H54 (cell line): ENCODE results near the gene MDH2.
"Not testable (repeated sequence)": the region's sequence is repeated elsewhere in the genome, so short reads cannot be mapped to it uniquely, and the experiment has no call there.

Source experiments
- DNase-seq: peaks from one replicate; pipeline ENCODE4 v3.0.0; 2011; ENCODE audit warnings: low spot score, mixed read lengths; ENCODE audit not compliant: insufficient read length
- FAIRE-seq: peaks from 3 replicates; lab custom pipeline; 2011; peaks lifted over from hg19 to GRCh38; lab: Jason Lieb, UNC
- POLR2A ChIP-seq: IDR thresholded peaks from 2 replicates; pipeline ENCODE4 v1.6.1; 2011; ENCODE audit warnings: low read depth, mild to moderate bottlenecking, low read length

Gene MDH2

GRCh38 chr7:76095908-76096307 is 48.0 kb downstream of the MDH2 start:
- FAIRE-seq (no peak), DNase-seq (no peak)
- TF ChIP-seq POLR2A = no peak

- not testable (repeated sequence) for FAIRE-seq, DNase-seq
Observed at GRCh38 chr7:76101693-76102437, 54.0 kb downstream of the MDH2 start.

- FAIRE-seq, DNase-seq: not testable (repeated sequence)
Observed at GRCh38 chr7:76103788-76104187, 55.9 kb downstream of the MDH2 start.

GRCh38 chr7:76106130-76106529 is 58.2 kb downstream of the MDH2 start:
- not testable (repeated sequence) for FAIRE-seq, DNase-seq

GRCh38 chr7:76106893-76107292 is 59.0 kb downstream of the MDH2 start:
- TF ChIP-seq POLR2A = no peak
- FAIRE-seq = no peak
- no peak for DNase-seq

GRCh38 chr7:76108540-76109233 is 60.8 kb downstream of the MDH2 start:
- no peak for DNase-seq

GRCh38 chr7:76113042-76113630 is 65.2 kb downstream of the MDH2 start:
- not testable (repeated sequence) for DNase-seq, FAIRE-seq

More at GRCh38 chr7:76108540-76109233, 60.8 kb downstream of the MDH2 start:
- FAIRE-seq = no peak
- TF ChIP-seq POLR2A = no peak

GRCh38 chr7:76114742-76115141 is 66.8 kb downstream of the MDH2 start:
- FAIRE-seq, DNase-seq: not testable (repeated sequence)
